HG03460 (cell line): Measurements from ENCODE around the gene MAN2A2.
"Not testable (repeated sequence)": the region's sequence is repeated elsewhere in the genome, so short reads cannot be mapped to it uniquely, and the experiment has no call there.

Experiments used
- ATAC-seq: cut with Tn5 transposase; IDR thresholded peaks from one replicate; pipeline ENCODE4 v1.9.1; 2021; ENCODE audit not compliant: unreplicated experiment

Gene MAN2A2

GRCh38 chr15:90903733-90904536 lies 833 bp downstream of the MAN2A2 start:
- ATAC-seq = no peak

GRCh38 chr15:90904746-90905145 lies 1.6 kb downstream of the MAN2A2 start:
- no peak for ATAC-seq

- no peak for ATAC-seq
Measured at GRCh38 chr15:90905306-90906180, 2.4 kb downstream of the MAN2A2 start.

GRCh38 chr15:90906181-90906849 lies 3.2 kb downstream of the MAN2A2 start:
- no peak for ATAC-seq

GRCh38 chr15:90907051-90907660 lies 4.1 kb downstream of the MAN2A2 start:
- ATAC-seq = no peak

GRCh38 chr15:90907838-90908507 lies 4.9 kb downstream of the MAN2A2 start:
- no peak for ATAC-seq

GRCh38 chr15:90909449-90909848 lies 6.3 kb downstream of the MAN2A2 start:
- ATAC-seq = not testable (repeated sequence)

GRCh38 chr15:90909976-90910375 lies 6.9 kb downstream of the MAN2A2 start:
- ATAC-seq = no peak

GRCh38 chr15:90910441-90911301 lies 7.6 kb downstream of the MAN2A2 start:
- no peak for ATAC-seq

- no peak for ATAC-seq
Measured at GRCh38 chr15:90911302-90911623, 8.2 kb downstream of the MAN2A2 start.

- no peak for ATAC-seq
Measured at GRCh38 chr15:90911906-90912769, 9.0 kb downstream of the MAN2A2 start.

- no peak for ATAC-seq
Measured at GRCh38 chr15:90912770-90913075, 9.6 kb downstream of the MAN2A2 start.

- ATAC-seq = no peak
Measured at GRCh38 chr15:90913398-90913944, 10.4 kb downstream of the MAN2A2 start.

- no peak for ATAC-seq
Measured at GRCh38 chr15:90914305-90915080, 11.4 kb downstream of the MAN2A2 start.

- no peak for ATAC-seq
Measured at GRCh38 chr15:90915216-90915807, 12.2 kb downstream of the MAN2A2 start.

- no peak for ATAC-seq
Measured at GRCh38 chr15:90915808-90916440, 12.8 kb downstream of the MAN2A2 start.

- ATAC-seq = no peak
Measured at GRCh38 chr15:90916461-90916860, 13.4 kb downstream of the MAN2A2 start.
